Measurements from ENCODE around the gene CLK1. TPM values are rescaled to one million over a fixed set of nuclear protein-coding genes. Genes with fewer than 3 reads are reported as not detected.

Gene CLK1
- total and polyA plus RNA-seq, 2 of the 13 experiments (the other 11 are each of a cell fraction or from before 2014, with no cell fraction given), result 66.6 to 101 TPM

GRCh38 chr2:200905618-200906296 is 41.3 kb upstream of the CLK1 start (continued):
- TF ChIP-seq HMGXB4 (CRISPR knock-in tag; IDR thresholded peaks at IDR 0.05; ENCODE audit: borderline replicate concordance in 1 of 2, low read depth in 1 of 2) (peak in 1 of 2 experiments; percentile 60; a peak in 1 of 4 replicates), SNAPC2 (CRISPR knock-in tag; IDR thresholded peaks at IDR 0.05) (no peak), SMC3 (IDR thresholded peaks at IDR 0.05; ENCODE audit: low read length) (peak; percentile 88), PPARG (CRISPR knock-in tag; conservative IDR thresholded peaks at IDR 0.05) (0 out of 2 replicates have a peak, but pooled peaks have one; percentile 39), CSRNP1 (CRISPR knock-in tag; IDR thresholded peaks at IDR 0.05) (no peak), SNAPC5 (CRISPR knock-in tag; IDR thresholded peaks at IDR 0.05; ENCODE audit: borderline replicate concordance) (peak; percentile 56; the same call in 1 of the 2 replicates), KLF16 (CRISPR knock-in tag; IDR thresholded peaks at IDR 0.05) (0 out of 4 replicates have a peak, but pooled peaks of 1 of the 2 experiments have one; percentile 42), ZSCAN30 (CRISPR knock-in tag; IDR thresholded peaks at IDR 0.05) (0 out of 2 replicates have a peak, but pooled peaks have one; percentile 29), STAG1 (CRISPR knock-in tag; IDR thresholded peaks at IDR 0.05) (peak; percentile 98), MIER3 (CRISPR knock-in tag; IDR thresholded peaks at IDR 0.05; ENCODE audit: borderline replicate concordance) (0 out of 2 replicates have a peak, but pooled peaks have one; percentile 29), SMAD9 (CRISPR knock-in tag; IDR thresholded peaks at IDR 0.05) (0 out of 2 replicates have a peak, but pooled peaks have one; percentile 19), POLR2AphosphoS5 (IDR thresholded peaks at IDR 0.05; ENCODE audit: low read depth, low read length) (peak; percentile 14; the same call in 1 of the 2 replicates), CTCF (CRISPR knock-in tag; IDR thresholded peaks at IDR 0.05) (peak; percentile 95), IRF2 (CRISPR knock-in tag; IDR thresholded peaks at IDR 0.05) (peak; percentile 44; the same call in 1 of the 2 replicates), GATAD1 (CRISPR knock-in tag; IDR thresholded peaks at IDR 0.05) (peak; percentile 60; the same call in 1 of the 2 replicates), ELF3 (CRISPR knock-in tag; IDR thresholded peaks at IDR 0.05) (peak; percentile 44; the same call in 1 of the 2 replicates), SIX4 (CRISPR knock-in tag; IDR thresholded peaks at IDR 0.05) (no peak), ZNF230 (CRISPR knock-in tag; IDR thresholded peaks at IDR 0.05) (no peak), PAF1 (CRISPR knock-in tag; IDR thresholded peaks at IDR 0.05) (peak; percentile 59; the same call in 1 of the 2 replicates), SALL1 (CRISPR knock-in tag; IDR thresholded peaks at IDR 0.05) (peak; percentile 59), GTF2F1 (IDR thresholded peaks at IDR 0.05; ENCODE audit: low read length) (no peak), ZNF121 (CRISPR knock-in tag; IDR thresholded peaks at IDR 0.05) (0 out of 2 replicates have a peak, but pooled peaks have one; percentile 12), ZBTB46 (CRISPR knock-in tag; IDR thresholded peaks at IDR 0.05; ENCODE audit: borderline replicate concordance) (no peak)
